Renal cortical epithelial cell (primary cell): ENCODE data around the gene PAK1IP1. TPM values are rescaled to one million over a fixed set of nuclear protein-coding genes. Genes with fewer than 3 reads are reported as not detected.
"Not testable (repeated sequence)": the region's sequence is repeated elsewhere in the genome, so short reads cannot be mapped to it uniquely, and the experiment has no call there.

ENCODE experiments used
- DNase-seq: peaks from one replicate; pipeline ENCODE4 v3.0.0-alpha.2; 2011; ENCODE audit warnings: low read depth
- total RNA-seq: library from RNA; depleted of rRNA; stranded (reverse); fragments of >200 nt; gene quantifications from 2 replicates; pipeline ENCODE4 v1.2.3, GENCODE V29; 2014

The PAK1IP1 gene
- total RNA-seq, 1 donor from 2014 or later = 20.3 TPM

DNA sequence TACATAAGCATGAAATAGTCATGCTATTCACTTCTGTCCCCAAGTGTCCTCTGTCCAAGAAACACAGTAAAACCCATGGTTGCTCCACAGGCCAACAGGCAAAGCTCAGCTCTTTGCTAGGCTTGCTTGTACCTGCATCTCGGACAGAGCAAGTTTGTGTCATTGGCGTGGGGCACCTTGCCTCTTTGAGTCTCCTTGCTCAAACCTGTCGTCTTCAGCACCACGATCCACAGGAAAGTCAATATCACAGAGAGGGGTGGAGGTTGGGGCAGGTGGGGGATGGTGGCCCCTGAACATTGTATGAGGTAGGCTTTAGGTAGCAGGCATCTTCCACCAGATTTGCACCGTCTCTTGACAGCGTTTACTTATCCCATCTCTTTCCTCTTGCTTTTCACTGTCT is 48.7 kb downstream of the PAK1IP1 start:
- no peak for DNase-seq

- DNase-seq = no peak
Observed at GRCh38 chr6:10745116-10745515, 50.3 kb downstream of the PAK1IP1 start.

DNA sequence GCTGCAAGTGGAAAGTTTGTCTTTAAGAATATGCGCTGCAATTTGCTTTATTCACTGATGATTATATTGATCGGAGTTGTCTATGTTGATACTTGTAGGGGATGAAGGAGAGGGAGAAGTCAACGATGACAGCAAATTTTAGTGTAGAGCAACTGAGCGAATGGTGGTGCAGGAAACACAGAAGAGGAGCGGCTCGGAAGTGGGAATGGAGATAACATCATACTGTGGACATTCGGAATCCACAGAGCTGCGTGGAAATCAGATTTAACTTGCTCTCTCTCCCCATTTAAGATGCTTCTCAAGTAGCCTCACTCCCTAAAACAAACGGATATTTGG is 52.1 kb downstream of the PAK1IP1 start:
- no peak for DNase-seq

- peak; percentile 91 for DNase-seq
Observed at GRCh38 chr6:10747251-10747972, 52.6 kb downstream of the PAK1IP1 start, which contains the start of gene TMEM14B. Gene TMEM14B, plus strand, starts transcription at chr6:10747805. Its CDS starts 1,441 bp downstream, at chr6:10749246.

DNA sequence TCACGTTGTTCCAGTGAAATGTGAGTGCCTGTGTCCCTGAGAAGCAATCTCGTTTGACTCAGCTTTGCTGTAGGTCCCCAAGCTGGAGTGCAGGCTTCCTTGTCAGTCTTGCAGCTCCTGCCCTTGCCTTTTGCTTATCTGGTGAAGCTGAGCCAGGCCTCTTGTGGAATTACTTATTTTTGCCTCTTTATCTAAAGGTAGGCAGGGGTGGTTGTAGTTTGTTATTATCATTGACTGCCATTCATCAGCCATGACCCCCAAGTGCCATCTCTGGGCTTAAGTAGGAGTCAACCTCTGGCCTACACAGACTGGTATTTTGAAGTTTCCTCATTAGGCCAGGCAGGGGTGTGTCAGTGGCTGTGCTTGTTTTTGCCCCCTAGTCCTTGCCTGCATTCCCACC is 55.0 kb downstream of the PAK1IP1 start:
- no peak for DNase-seq

DNA sequence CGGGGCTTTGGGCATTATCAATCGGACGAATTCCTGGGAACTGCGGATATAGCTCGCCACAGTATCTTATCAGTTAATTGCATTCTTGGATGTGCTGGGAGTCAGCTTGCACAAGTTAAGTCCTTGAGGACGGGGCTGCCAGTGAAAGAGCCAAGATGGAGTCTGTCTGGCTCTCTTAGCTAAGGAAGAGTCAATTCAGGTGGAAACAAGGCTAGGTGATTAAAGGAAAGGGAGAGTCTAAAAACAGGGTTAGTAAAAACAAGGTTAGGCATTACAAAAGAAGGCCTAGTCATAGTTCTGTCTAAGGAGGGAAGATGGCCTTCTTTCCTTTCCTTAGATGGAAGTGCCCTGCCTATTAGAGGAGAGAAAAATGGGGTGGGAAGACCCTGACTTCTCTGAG is 55.8 kb downstream of the PAK1IP1 start:
- DNase-seq = not testable (repeated sequence)

- not testable (repeated sequence) for DNase-seq
Observed at GRCh38 chr6:10751757-10752156, 57.0 kb downstream of the PAK1IP1 start.

DNA sequence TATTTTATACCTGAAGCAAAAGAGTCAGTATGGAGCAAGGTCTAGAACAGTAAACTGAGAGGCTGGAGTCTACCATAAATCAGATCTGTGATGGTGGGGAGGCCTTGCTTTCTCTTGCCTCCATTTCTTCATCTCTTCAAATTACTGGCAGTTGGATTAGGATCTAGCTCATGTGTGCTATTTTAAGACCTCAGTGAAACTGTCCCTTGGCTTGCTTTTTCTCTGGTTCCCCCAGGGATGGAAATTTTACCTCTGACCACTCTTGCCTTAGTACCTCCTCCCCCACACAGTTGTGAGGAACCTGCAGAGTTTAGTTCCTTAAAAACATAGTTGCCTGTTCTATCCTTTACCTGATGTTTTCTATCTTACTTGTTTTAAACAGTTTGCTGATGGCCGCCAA is 61.3 kb downstream of the PAK1IP1 start:
- DNase-seq = no peak

Other genes starting within 250 kb of the PAK1IP1 start
- gene GCNT2, start 173.6 kb upstream of the PAK1IP1 start, total RNA-seq = 27.8 and 59.4 TPM in 2 replicates
- 1.4 TPM in 1 of 2 replicates, not detected in the other for gene C6orf52, start 356 bp upstream of the PAK1IP1 start, total RNA-seq
- gene TMEM14C, start 28.1 kb downstream of the PAK1IP1 start, total RNA-seq = 108 and 255 TPM in 2 replicates
- 85.8 and 191 TPM in 2 replicates for gene TMEM14B, start 52.8 kb downstream of the PAK1IP1 start, total RNA-seq
- 0.10 and 0.17 TPM in 2 replicates for gene MAK, start 143.6 kb downstream of the PAK1IP1 start, total RNA-seq
- not detected in 2 replicates for gene GCM2, start 187.1 kb downstream of the PAK1IP1 start, total RNA-seq
- 0.35 and 0.52 TPM in 2 replicates for gene SYCP2L, start 192.1 kb downstream of the PAK1IP1 start, total RNA-seq